Activated T-cell treated with anti-CD3 and anti-CD28 coated beads, Interleukin-2, amount 50 U/mL, for 24 hours (primary cell): ENCODE results near the gene PACSIN1.

ENCODE experiments used
- DNase-seq: peaks from one replicate; pipeline ENCODE4 v3.0.0-alpha.2; 2020
- H3K27ac Mint-ChIP-seq: 2 replicates; pipeline ENCODE4 v1.8.0; 2020; ENCODE audit warnings: mild to moderate bottlenecking, mixed read lengths
- H3K27me3 Mint-ChIP-seq: 2 replicates; pipeline ENCODE4 v1.8.0; 2020; ENCODE audit warnings: mixed read lengths
- H3K36me3 Mint-ChIP-seq: 2 replicates; pipeline ENCODE4 v1.8.0; 2020; ENCODE audit warnings: low read depth, mixed read lengths
- H3K4me1 Mint-ChIP-seq: 2 replicates; pipeline ENCODE4 v1.8.0; 2020; ENCODE audit warnings: low read depth, mixed read lengths
- H3K4me3 Mint-ChIP-seq: 2 replicates; pipeline ENCODE4 v1.8.0; 2020; ENCODE audit warnings: mild to moderate bottlenecking, moderate library complexity, mixed read lengths
- H3K9me3 Mint-ChIP-seq: 2 replicates; pipeline ENCODE4 v1.8.0; 2020; ENCODE audit warnings: mixed read lengths

PACSIN1 gene, protein sequence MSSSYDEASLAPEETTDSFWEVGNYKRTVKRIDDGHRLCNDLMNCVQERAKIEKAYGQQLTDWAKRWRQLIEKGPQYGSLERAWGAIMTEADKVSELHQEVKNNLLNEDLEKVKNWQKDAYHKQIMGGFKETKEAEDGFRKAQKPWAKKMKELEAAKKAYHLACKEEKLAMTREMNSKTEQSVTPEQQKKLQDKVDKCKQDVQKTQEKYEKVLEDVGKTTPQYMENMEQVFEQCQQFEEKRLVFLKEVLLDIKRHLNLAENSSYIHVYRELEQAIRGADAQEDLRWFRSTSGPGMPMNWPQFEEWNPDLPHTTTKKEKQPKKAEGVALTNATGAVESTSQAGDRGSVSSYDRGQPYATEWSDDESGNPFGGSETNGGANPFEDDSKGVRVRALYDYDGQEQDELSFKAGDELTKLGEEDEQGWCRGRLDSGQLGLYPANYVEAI

DNA sequence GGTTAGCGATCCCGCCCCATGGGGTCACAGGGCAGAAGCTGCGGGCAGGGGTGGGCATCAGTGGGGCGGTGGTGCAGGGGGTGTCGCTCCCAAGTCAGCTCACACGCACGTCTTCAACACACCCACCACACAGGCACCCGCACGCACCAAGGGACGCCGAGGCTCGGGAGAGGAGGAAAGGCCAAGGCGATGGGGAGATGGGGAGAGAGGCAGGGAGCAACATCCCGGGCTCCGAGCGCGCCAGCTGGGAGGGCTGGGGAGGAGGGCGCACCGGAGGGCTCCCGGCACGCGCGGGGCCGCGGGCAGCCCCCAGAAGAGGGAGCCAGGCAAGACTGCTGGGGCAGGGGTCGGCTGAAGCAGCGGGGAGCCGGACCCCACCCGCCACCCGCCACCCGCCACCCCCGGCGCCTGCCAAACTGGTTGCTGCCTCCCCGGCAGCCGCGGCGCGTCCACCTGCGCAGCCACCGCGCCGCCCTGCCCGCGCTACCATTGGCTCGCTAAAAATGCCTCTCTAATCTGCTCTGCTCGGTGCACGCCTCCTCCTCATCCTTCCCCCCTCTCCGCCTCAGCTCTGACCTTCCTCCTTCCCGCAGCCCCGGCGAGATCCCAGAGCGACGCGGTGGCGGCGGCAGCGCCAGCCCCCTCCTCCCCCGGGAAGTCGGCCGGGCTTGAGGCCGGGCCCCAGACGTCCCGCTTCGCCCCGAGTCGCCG lies at the start of gene PACSIN1:
Gene PACSIN1 (plus strand): TSS at position 546 of the 711 bp plus-strand sequence. CDS start 60,230 bp downstream, outside the sequence.
- Mint-ChIP-seq H3K36me3 (no peaks in the 10 kb centered on the region), H3K27me3 (peaks cover 38% of the 10 kb centered on the region), H3K4me1 (peaks cover 6% of the 10 kb centered on the region), H3K27ac (no peak within 1 kb of the TSS), H3K4me3 (peak within 1 kb of the TSS; percentile 69), H3K9me3 (no peaks in the 10 kb centered on the region)
- peak; percentile 42 for DNase-seq

DNA sequence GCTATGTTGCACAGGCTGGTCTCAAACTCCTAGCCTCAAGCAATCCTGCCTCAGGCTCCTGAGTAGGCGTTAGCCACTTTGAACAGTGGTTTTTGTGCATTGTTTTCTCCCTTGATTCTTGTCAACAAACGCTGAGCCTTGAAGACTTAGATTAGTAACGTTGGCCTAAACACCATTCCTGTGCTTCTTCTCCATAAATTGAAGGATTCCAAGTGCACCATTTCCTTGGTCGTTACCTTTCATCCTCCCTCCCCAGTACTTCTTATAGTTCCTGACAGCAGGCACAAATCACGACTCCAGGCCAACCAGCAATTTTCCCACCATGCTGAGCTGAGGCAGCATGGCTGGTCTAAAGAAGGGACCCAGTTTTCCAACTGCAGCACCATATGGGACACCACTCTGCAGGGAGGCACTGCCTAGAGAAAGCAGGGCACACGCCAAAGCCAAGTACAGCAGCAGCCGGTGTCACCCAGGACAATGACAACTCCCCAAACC lies 49.0 kb upstream of the PACSIN1 start:
- Mint-ChIP-seq H3K4me1 (peaks cover 48% of the 10 kb centered on the region), H3K27ac (peak overlapping the region; percentile 63), H3K4me3 (no peak overlapping the region), H3K9me3 (no peaks in the 10 kb centered on the region), H3K36me3 (peaks cover 89% of the 10 kb centered on the region), H3K27me3 (no peaks in the 10 kb centered on the region)
- DNase-seq: no peak

DNA sequence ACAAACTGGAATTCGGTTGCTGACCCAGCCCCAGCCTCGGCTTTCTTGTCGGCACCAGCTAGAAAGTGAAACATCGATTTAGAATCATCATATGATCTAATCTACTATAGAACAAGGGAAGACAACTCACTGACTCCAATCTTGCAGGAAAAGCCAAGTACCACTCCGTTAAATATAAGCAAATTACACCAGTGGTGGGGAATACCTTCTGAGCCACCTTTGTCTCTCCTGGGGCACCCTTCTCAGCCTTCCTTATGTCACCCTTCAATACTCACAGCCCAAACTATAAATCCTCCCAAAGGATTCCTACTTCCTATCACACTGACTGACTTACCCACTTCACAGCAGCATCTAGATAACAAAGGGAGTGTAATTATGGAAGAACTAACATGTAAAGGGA lies 47.5 kb upstream of the PACSIN1 start:
- H3K36me3 Mint-ChIP-seq: peaks cover 94% of the 10 kb centered on the region
- no peaks in the 10 kb centered on the region for H3K27me3 Mint-ChIP-seq
- H3K27ac Mint-ChIP-seq: peak overlapping the region; percentile 77

DNA sequence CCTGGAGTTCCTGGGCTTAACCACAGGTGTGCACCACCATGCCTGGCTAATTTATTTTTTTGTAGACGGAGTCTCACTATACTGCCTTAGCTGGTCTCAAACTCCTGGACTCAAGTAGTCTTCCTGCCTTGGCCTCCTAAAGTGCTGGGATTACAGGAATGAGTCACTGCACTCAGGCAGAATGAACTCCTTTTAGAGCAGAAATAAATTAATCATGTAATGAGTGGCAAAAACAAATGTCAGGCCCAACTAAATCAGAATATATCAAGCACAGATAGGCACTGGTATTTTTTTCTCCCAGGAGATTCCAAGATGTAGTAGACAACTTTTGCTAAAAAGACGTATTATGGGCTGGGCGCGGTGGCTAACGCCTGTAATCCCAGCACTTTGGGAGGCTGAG lies 42.6 kb upstream of the PACSIN1 start:
- no peaks in the 10 kb centered on the region for H3K27me3 Mint-ChIP-seq

More for the DNA sequence above, 47.5 kb upstream of the PACSIN1 start:
- Mint-ChIP-seq H3K4me1 (peaks cover 52% of the 10 kb centered on the region), H3K4me3 (no peak overlapping the region), H3K9me3 (no peaks in the 10 kb centered on the region)
- no peak for DNase-seq

DNA sequence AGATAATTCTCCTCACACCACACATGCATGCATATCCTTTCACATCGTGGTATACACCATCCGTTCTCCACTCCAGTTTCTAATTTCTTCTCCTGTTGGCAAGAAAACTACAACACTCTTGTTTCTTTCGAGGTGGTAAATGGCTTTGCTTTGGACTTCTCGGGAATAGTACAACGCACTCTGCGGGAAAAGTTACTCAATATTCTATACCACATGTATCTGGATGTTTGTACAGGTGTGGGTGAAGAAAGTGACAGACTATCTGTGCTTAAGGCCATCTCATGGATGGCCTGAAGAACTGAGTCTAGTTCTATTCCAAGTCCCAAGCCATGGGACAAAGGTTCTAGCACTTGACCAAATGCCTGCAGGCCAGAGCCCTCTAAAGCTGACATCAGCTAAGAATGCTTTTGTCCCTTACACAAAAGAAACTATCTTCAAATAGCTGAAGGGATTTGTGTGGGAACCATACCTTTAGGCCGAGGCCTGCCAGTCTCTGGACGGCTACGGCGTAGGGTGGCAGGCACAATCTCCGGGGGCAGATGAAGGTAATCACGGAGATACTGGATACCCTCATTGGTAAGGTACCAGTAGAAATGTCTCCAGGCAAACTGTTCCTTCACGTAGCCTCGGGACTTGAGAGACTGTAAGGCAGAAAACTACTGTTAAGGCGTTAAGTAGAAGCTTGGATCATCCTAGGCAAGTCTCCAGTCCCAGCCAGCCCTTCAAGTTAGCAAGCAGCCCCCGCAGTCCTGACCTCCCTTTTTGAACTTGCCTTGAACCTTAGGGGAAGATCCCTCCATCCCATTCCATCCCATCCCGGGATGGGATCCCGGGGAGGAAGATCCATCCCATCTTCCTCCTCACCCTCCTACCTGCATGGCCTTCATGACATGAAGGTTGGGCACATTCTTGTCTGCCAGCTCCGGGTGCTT lies 41.4 kb upstream of the PACSIN1 start:
- H3K36me3 Mint-ChIP-seq: peaks cover 65% of the 10 kb centered on the region
- peak overlapping the region; percentile 100 for H3K4me3 Mint-ChIP-seq
- peak; percentile 37 for DNase-seq
- H3K27ac Mint-ChIP-seq: peak overlapping the region; percentile 100
- H3K9me3 Mint-ChIP-seq: no peaks in the 10 kb centered on the region
- no peaks in the 10 kb centered on the region for H3K27me3 Mint-ChIP-seq
- peaks cover 48% of the 10 kb centered on the region for H3K4me1 Mint-ChIP-seq

More for the DNA sequence above, 42.6 kb upstream of the PACSIN1 start:
- no peak for DNase-seq
- Mint-ChIP-seq H3K4me3 (peak overlapping the region; percentile 100), H3K36me3 (peaks cover 77% of the 10 kb centered on the region), H3K4me1 (peaks cover 52% of the 10 kb centered on the region), H3K27ac (peak overlapping the region; percentile 100), H3K9me3 (no peaks in the 10 kb centered on the region)

DNA sequence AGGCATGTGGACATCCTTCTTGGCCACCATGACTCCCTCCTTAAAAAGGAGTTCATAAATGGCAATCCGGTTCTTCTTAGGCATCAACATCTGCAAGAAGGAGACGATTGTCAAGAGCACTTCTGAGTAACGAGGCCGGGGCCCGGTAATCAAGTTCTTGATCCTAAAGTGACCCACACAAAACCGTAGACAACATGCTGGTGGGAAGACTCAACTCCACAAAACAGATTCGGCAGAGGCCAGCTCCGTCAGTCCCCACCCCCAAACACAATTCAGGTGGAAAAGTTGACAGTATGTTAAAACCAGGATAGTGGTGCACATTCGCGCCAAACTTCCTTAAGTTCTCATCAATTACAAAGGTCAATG lies 40.8 kb upstream of the PACSIN1 start:
- H3K4me1 Mint-ChIP-seq: peaks cover 45% of the 10 kb centered on the region
- DNase-seq: no peak
- H3K9me3 Mint-ChIP-seq: no peaks in the 10 kb centered on the region
- H3K36me3 Mint-ChIP-seq: peaks cover 58% of the 10 kb centered on the region
- H3K27me3 Mint-ChIP-seq: no peaks in the 10 kb centered on the region
- peak overlapping the region; percentile 100 for H3K4me3 Mint-ChIP-seq
- H3K27ac Mint-ChIP-seq: peak overlapping the region; percentile 100

DNA sequence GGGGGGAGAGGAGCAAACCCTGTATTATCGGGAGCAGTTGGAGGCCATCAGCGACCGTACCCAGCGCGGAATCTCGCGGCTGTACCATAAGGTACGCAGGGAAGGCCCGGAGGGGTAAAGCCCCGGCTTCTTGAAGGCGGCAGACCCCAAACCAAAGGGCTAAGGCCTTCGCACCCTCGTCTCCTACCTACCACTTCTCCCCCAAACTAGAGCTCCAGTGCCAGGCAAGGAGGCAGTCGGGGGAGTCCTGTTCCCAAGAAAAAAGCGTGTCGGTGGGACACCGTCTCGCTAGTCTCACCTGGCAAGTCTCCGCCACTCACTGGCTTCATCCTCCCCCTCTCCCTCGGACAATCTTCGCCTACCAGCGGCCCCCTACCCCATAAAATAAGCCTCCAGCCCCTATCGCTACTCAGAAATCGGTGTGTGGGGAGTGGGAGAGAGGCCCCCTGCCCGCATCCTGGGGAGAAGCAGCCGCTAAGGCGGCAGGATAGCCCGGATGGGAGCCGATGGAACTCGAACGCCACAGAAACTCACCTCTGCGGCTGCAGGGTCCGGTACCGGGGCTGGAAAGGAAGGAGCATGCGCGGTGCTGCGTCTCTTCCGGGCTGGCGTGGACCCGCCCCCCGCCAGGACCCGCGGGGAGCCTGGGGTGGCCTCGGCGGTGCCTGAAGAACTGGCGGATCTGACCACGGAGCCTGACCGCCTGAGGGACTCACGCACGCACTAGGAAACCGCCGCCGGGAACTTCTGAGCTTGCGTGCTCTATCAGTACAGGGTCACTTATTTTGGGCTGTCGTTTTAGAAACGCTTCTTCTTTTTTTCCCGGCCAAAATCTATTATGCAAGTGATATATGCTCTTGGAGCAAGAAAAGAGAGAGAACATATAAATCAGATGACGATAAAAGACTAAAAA lies 40.1 kb upstream of the PACSIN1 start, which contains the start of gene RPS10:
Gene RPS10 (minus strand): TSS at position 572 of the 913 bp plus-strand sequence. CDS start 848 bp downstream, outside the sequence.
- Mint-ChIP-seq H3K4me3 (peak within 1 kb of the TSS; percentile 100), H3K36me3 (peaks cover 52% of the 10 kb centered on the region), H3K4me1 (peaks cover 40% of the 10 kb centered on the region), H3K27me3 (no peaks in the 10 kb centered on the region), H3K27ac (peak within 1 kb of the TSS; percentile 100), H3K9me3 (no peaks in the 10 kb centered on the region)
- peak; percentile 97 for DNase-seq

DNA sequence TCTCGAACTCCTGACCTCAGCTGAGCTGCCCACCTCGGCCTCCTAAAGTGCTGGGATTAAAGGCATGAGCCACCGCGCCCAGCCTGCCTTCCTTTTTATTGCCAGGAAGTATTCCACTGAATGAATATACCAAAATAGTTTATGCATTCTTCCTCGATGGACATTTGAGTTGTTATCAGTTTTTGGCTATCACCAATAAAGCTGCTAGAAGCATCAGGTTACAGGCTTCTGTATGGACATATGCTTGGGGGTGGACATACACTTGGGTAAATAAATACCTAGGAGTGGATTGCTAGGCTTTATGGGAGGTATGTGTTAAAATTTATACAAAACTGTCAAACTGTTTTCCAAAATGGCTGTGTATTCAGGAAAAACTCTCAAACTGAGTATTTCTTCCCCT lies 30.0 kb upstream of the PACSIN1 start:
- Mint-ChIP-seq H3K9me3 (no peaks in the 10 kb centered on the region), H3K27me3 (no peaks in the 10 kb centered on the region), H3K4me3 (no peak overlapping the region), H3K27ac (no peak overlapping the region), H3K36me3 (no peaks in the 10 kb centered on the region), H3K4me1 (no peaks in the 10 kb centered on the region)
- DNase-seq: no peak

DNA sequence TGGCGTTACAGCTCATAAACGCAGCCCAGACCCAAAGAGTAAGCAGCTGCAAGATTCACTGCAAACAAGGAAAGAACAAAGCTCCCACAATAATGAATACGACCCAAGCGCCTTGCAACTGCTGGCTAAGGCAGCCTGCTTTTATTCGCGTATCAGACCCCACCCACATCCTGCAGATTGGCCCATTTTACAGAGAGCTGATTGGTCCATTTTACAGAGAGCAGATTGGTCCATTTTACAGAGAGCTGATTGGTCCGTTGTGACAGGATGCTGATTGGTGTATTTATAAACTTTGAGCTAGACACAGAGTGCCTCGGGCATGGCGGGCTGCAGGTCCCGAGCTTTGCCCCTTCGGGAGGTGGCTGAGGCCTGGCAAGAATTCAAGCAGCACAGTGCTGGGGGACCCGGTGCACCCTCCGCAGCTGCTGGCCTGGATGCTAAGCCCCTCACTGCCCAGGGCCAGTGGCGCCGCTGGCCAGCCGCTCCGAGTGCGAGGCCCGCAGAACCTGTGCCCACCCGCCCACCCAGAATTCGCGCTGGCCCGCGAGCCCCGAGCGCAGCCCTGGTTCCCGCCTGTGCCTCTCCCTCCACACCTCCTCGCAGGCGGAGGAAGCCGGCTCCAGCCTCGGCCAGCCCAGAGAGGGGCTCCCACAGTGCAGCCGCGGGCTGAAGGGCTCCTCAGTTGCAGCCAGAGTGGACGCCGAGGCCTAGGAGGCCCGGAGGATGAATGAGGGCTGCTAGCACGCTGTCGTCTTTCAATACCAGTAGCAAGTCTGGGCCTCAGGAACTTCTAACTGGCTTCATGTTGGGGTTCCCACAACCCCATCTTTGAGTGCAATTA lies 28.9 kb upstream of the PACSIN1 start:
- no peaks in the 10 kb centered on the region for H3K4me1 Mint-ChIP-seq
- no peaks in the 10 kb centered on the region for H3K36me3 Mint-ChIP-seq
- DNase-seq: no peak
- no peaks in the 10 kb centered on the region for H3K9me3 Mint-ChIP-seq
- no peak overlapping the region for H3K4me3 Mint-ChIP-seq
- no peak overlapping the region for H3K27ac Mint-ChIP-seq
- H3K27me3 Mint-ChIP-seq: no peaks in the 10 kb centered on the region

DNA sequence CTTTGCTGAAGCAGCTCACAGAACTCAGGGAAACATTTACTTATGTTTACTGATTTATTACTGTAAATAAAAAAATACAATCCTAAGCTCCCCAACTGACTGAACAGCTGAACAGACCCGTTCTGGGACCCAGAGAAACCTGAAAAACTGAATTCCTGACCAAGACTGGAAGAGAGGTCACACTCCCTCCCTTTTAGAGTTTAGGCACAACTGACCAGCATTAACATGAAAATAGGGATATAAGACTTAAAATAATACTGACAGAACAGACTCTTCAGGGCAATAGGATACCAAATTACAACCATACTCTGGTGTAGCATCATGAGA lies 28.3 kb upstream of the PACSIN1 start:
- Mint-ChIP-seq H3K4me3 (no peak overlapping the region), H3K36me3 (no peaks in the 10 kb centered on the region), H3K27me3 (no peaks in the 10 kb centered on the region), H3K9me3 (no peaks in the 10 kb centered on the region), H3K4me1 (no peaks in the 10 kb centered on the region), H3K27ac (no peak overlapping the region)
- DNase-seq: no peak

DNA sequence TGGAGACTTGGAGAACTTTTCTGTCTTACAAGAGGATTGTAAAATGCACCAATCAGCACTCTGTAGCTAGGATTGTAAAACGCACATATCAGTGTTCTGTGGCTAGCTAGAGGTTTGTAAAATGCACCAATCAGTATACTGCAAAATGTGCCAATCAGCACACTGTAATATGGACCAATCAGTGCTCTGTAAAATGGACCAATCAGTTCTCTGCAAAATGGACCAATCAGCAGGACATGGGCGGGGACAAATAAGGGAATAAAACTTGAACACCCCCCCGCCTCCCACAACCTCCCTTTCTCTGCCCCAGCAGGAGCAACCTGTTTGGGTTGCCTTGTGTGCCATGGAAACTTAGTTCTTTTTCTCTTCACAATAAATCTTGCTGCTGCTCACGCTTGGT lies 27.2 kb upstream of the PACSIN1 start:
- Mint-ChIP-seq H3K4me3 (no peak overlapping the region), H3K27ac (no peak overlapping the region), H3K36me3 (no peaks in the 10 kb centered on the region), H3K27me3 (no peaks in the 10 kb centered on the region), H3K9me3 (no peaks in the 10 kb centered on the region), H3K4me1 (no peaks in the 10 kb centered on the region)
- no peak for DNase-seq

DNA sequence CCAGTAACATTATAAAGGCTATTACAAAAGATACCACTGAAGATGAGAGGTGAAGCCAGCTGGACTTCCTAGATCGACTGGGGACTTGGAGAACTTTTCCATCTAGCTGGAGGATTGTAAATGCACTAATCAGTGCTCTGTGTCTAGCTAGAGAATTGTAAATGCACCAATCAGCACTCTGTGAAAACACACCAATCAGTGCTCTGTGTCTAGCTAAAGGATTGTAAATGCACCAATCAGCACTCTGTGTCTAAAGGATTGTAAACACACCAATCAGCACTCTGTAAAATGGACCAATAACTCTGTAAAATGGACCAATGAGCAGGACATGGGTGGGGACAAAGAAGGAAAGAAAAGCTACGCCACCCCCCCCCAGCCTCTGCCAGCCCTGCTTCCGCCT lies 26.4 kb upstream of the PACSIN1 start:
- Mint-ChIP-seq H3K4me3 (no peak overlapping the region), H3K27ac (no peak overlapping the region), H3K4me1 (no peaks in the 10 kb centered on the region), H3K9me3 (no peaks in the 10 kb centered on the region), H3K27me3 (no peaks in the 10 kb centered on the region), H3K36me3 (no peaks in the 10 kb centered on the region)
- no peak for DNase-seq

DNA sequence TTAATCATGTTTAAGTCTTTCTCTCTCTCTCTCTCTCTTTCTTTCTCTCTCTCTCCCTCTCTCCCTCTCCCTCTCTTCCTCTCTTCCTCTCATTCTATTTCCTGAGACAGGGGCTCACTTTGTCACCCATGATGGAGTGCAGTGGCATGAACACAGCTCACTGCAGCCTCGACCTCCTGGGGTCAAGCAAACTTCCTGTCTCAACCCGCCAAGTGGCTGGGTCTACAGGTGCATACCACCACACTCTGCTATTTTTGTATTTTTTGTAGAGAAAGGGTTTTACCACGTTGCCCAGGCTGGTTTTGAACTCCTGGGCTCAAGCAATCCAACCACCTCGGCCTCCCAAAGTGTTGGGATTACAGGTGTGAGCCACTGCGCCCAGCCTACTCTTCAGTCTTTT lies 24.4 kb upstream of the PACSIN1 start:
- no peaks in the 10 kb centered on the region for H3K4me1 Mint-ChIP-seq
- H3K36me3 Mint-ChIP-seq: no peaks in the 10 kb centered on the region
- no peak overlapping the region for H3K27ac Mint-ChIP-seq
- H3K4me3 Mint-ChIP-seq: no peak overlapping the region
- H3K27me3 Mint-ChIP-seq: no peaks in the 10 kb centered on the region
- no peak for DNase-seq
- H3K9me3 Mint-ChIP-seq: no peaks in the 10 kb centered on the region
